Measurements from ENCODE around the gene ARMH4. TPM values are rescaled to one million over a fixed set of nuclear protein-coding genes. Genes with fewer than 3 reads are reported as not detected.

ARMH4 gene
- total and polyA plus RNA-seq, 2 experiments from 2014 or later, result 48.6 to 64.6 TPM

- H3K27ac ChIP-seq, result no peak overlapping the region
- H3K4me3 ChIP-seq, result no peak overlapping the region
- DNase-seq (ENCODE audit: low read depth in 1 of 2, low spot score in 1 of 2), result no peak
- H3K27me3 ChIP-seq, result no peaks in the 10 kb centered on the region
- no peaks in the 10 kb centered on the region for H3K9me3 ChIP-seq (ENCODE audit: low read depth)
- peaks cover 23% of the 10 kb centered on the region for H3K36me3 ChIP-seq
- TF ChIP-seq CTCF (IDR thresholded peaks at IDR 0.05; ENCODE audit: low read depth, low read length), result no peak
- H3K4me1 ChIP-seq (ENCODE audit: low read depth), result no peaks in the 10 kb centered on the region
These were observed 85.9 kb downstream of the ARMH4 start for GRCh38 chr14:58066115-58066514.

GRCh38 chr14:58061581-58061980 lies 90.4 kb downstream of the ARMH4 start:
- Histone ChIP-seq H3K4me1 (ENCODE audit: low read depth) (no peaks in the 10 kb centered on the region), H3K9me3 (ENCODE audit: low read depth) (no peaks in the 10 kb centered on the region), H3K4me3 (no peak overlapping the region), H3K36me3 (peaks cover 13% of the 10 kb centered on the region), H3K27me3 (no peaks in the 10 kb centered on the region), H3K27ac (no peak overlapping the region)
- no peak for TF ChIP-seq CTCF (IDR thresholded peaks at IDR 0.05; ENCODE audit: low read depth, low read length)
- no peak for DNase-seq (ENCODE audit: low read depth in 1 of 2, low spot score in 1 of 2)

GRCh38 chr14:58060898-58061297 lies 91.1 kb downstream of the ARMH4 start:
- no peak for DNase-seq (ENCODE audit: low read depth in 1 of 2, low spot score in 1 of 2)
- no peak overlapping the region for H3K27ac ChIP-seq
- no peaks in the 10 kb centered on the region for H3K4me1 ChIP-seq (ENCODE audit: low read depth)
- H3K4me3 ChIP-seq, result no peak overlapping the region
- H3K27me3 ChIP-seq, result no peaks in the 10 kb centered on the region
- TF ChIP-seq CTCF (IDR thresholded peaks at IDR 0.05; ENCODE audit: low read depth, low read length), result no peak
- no peaks in the 10 kb centered on the region for H3K9me3 ChIP-seq (ENCODE audit: low read depth)
- peaks cover 6% of the 10 kb centered on the region for H3K36me3 ChIP-seq

GRCh38 chr14:58060077-58060476 lies 91.9 kb downstream of the ARMH4 start:
- H3K36me3 ChIP-seq, result peaks cover 5% of the 10 kb centered on the region
- no peak overlapping the region for H3K27ac ChIP-seq
- no peak for DNase-seq (ENCODE audit: low read depth in 1 of 2, low spot score in 1 of 2)
- H3K4me3 ChIP-seq, result no peak overlapping the region
- H3K9me3 ChIP-seq (ENCODE audit: low read depth), result no peaks in the 10 kb centered on the region
- no peaks in the 10 kb centered on the region for H3K4me1 ChIP-seq (ENCODE audit: low read depth)
- no peak for TF ChIP-seq CTCF (IDR thresholded peaks at IDR 0.05; ENCODE audit: low read depth, low read length)
- no peaks in the 10 kb centered on the region for H3K27me3 ChIP-seq

- Histone ChIP-seq H3K27me3 (no peaks in the 10 kb centered on the region), H3K4me3 (no peak overlapping the region), H3K4me1 (ENCODE audit: low read depth) (no peaks in the 10 kb centered on the region), H3K27ac (no peak overlapping the region), H3K9me3 (ENCODE audit: low read depth) (no peaks in the 10 kb centered on the region), H3K36me3 (peaks cover 5% of the 10 kb centered on the region)
- DNase-seq (ENCODE audit: low read depth in 1 of 2, low spot score in 1 of 2), result no peak
- no peak for TF ChIP-seq CTCF (IDR thresholded peaks at IDR 0.05; ENCODE audit: low read depth, low read length)
These were observed 92.9 kb downstream of the ARMH4 start for GRCh38 chr14:58059126-58059525.

- Histone ChIP-seq H3K27me3 (no peaks in the 10 kb centered on the region), H3K36me3 (peaks cover 2% of the 10 kb centered on the region), H3K4me3 (no peak overlapping the region), H3K9me3 (ENCODE audit: low read depth) (no peaks in the 10 kb centered on the region), H3K27ac (no peak overlapping the region), H3K4me1 (ENCODE audit: low read depth) (no peaks in the 10 kb centered on the region)
- TF ChIP-seq CTCF (IDR thresholded peaks at IDR 0.05; ENCODE audit: low read depth, low read length), result no peak
- DNase-seq (ENCODE audit: low read depth in 1 of 2, low spot score in 1 of 2), result no peak
These were observed 96.5 kb downstream of the ARMH4 start for GRCh38 chr14:58055497-58056010.
